H1 (cell line): ENCODE results near the gene BEST2. TPM values are rescaled to one million over a fixed set of nuclear protein-coding genes. Genes with fewer than 3 reads are reported as not detected.

Source experiments
- HDAC2 ChIP-seq, 2 experiments: fragments of 300-600 bp in 1 of 2; sonication (generic) in 1 of 2; IDR thresholded peaks; 2 replicates each; pipeline ENCODE4 v1.6.1; 2011 to 2012; ENCODE audit warnings: low read depth in 2 of 2, low read length in 2 of 2, mild to moderate bottlenecking in 2 of 2, moderate library complexity in 2 of 2, borderline replicate concordance in 1 of 2, inconsistent platforms in 1 of 2
- KDM5A ChIP-seq: fragments of 200-600 bp; IDR thresholded peaks from 2 replicates; pipeline ENCODE4 v1.7.1; 2012; ENCODE audit warnings: mild to moderate bottlenecking, low read length, inconsistent platforms, mixed read lengths
- NRF1 ChIP-seq: IDR thresholded peaks from 2 replicates; pipeline ENCODE4 v1.6.1; 2011; ENCODE audit warnings: mild to moderate bottlenecking, low read depth, low read length, improper control_type of control experiment
- POLR2A ChIP-seq, 2 experiments: IDR thresholded peaks; 1 replicate in 1 of 2; 2 replicates in 1 of 2; pipeline ENCODE4 v1.6.1; 2011; ENCODE audit warnings: low read depth in 2 of 2, low read length in 2 of 2, mild to moderate bottlenecking in 2 of 2; ENCODE audit errors: control extremely low read depth in 1 of 2
- polyA plus RNA-seq, 7 experiments: library from polyadenylated mRNA; depleted of rRNA in 3 of 7; stranded (reverse) in 5 of 7; unstranded in 2 of 7; fragments of >200 nt in 5 of 7; fragments of 200-250 nt in 2 of 7; gene quantifications; 1 replicate in 5 of 7; 2 replicates in 1 of 7; 4 replicates in 1 of 7; pipeline versions ENCODE4 v1.2.1 to v1.2.3, GENCODE V29; 2011 to 2013; ENCODE audit warnings: missing spikeins in 2 of 7, mixed read lengths in 2 of 7
- total RNA-seq: library from RNA; stranded (reverse); fragmentation: NEBNext Ultra II Directional; extraction: Animal tissue kit (Norgen Biotek cat#: 25700); gene quantifications from 2 replicates; pipeline ENCODE4 v1.2.1, GENCODE V29; 2021
- TF ChIP-seq, protein P1 (sequence below): IDR thresholded peaks from 2 replicates; pipeline ENCODE4 v1.6.1; 2011; ENCODE audit warnings: low read length, improper control_type of control experiment
- TF ChIP-seq, protein P2 (sequence below): fragments of 300-600 bp; sonication (generic); IDR thresholded peaks from 2 replicates; pipeline ENCODE4 v1.7.1; 2012; ENCODE audit warnings: low read length, moderate library complexity, mild to moderate bottlenecking, inconsistent platforms; ENCODE audit not compliant: insufficient replicate concordance

Gene BEST2
- total and polyA plus RNA-seq, 2 of the 8 experiments (the other 6 are each of a cell fraction or from before 2014, with no cell fraction given): 4.6 to 7.3 TPM

DNA sequence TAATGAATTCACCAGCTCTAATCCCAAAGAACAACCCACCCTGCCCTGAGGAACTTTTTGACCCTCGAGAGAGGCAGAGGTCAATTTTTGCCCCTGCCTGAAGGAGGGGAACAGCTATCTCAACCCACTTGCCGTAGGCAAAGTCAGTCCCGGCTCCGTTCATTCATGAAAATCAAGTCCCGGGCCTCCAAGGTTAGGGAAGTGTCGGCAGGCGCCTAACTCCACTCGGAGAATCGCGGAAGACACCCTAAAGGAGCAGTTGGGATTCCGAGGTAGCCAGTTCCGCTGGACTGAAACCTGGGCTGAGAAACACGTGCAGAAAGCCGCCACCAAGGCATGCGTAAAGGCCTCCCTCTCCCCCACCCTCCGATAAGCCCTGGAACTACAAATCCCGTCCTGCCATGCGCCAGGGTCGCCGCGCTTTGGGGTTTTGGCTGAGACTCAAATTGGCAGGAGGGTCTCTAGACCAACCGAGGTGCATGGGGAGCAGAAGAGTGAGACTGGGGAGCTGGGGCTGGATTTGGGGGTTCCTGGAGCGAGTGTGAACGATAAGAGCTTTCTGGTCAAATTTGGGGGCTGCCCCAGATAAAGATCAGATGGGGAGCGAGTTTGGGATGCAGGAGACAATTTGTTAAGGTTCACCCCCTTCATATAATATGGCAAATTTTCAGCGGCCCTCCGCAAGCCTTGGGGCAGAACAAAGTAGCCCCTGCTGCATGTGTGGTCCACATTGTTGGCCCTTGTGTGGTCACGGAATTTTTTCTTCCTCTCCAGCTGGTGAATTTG, 27.8 kb upstream of the BEST2 start, which contains the start of gene TNPO2 (continued):
- TF ChIP-seq, protein P1, sequence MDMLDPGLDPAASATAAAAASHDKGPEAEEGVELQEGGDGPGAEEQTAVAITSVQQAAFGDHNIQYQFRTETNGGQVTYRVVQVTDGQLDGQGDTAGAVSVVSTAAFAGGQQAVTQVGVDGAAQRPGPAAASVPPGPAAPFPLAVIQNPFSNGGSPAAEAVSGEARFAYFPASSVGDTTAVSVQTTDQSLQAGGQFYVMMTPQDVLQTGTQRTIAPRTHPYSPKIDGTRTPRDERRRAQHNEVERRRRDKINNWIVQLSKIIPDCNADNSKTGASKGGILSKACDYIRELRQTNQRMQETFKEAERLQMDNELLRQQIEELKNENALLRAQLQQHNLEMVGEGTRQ: peak; percentile 44; the same call in 1 of the 2 replicates
- TF ChIP-seq, protein P2, sequence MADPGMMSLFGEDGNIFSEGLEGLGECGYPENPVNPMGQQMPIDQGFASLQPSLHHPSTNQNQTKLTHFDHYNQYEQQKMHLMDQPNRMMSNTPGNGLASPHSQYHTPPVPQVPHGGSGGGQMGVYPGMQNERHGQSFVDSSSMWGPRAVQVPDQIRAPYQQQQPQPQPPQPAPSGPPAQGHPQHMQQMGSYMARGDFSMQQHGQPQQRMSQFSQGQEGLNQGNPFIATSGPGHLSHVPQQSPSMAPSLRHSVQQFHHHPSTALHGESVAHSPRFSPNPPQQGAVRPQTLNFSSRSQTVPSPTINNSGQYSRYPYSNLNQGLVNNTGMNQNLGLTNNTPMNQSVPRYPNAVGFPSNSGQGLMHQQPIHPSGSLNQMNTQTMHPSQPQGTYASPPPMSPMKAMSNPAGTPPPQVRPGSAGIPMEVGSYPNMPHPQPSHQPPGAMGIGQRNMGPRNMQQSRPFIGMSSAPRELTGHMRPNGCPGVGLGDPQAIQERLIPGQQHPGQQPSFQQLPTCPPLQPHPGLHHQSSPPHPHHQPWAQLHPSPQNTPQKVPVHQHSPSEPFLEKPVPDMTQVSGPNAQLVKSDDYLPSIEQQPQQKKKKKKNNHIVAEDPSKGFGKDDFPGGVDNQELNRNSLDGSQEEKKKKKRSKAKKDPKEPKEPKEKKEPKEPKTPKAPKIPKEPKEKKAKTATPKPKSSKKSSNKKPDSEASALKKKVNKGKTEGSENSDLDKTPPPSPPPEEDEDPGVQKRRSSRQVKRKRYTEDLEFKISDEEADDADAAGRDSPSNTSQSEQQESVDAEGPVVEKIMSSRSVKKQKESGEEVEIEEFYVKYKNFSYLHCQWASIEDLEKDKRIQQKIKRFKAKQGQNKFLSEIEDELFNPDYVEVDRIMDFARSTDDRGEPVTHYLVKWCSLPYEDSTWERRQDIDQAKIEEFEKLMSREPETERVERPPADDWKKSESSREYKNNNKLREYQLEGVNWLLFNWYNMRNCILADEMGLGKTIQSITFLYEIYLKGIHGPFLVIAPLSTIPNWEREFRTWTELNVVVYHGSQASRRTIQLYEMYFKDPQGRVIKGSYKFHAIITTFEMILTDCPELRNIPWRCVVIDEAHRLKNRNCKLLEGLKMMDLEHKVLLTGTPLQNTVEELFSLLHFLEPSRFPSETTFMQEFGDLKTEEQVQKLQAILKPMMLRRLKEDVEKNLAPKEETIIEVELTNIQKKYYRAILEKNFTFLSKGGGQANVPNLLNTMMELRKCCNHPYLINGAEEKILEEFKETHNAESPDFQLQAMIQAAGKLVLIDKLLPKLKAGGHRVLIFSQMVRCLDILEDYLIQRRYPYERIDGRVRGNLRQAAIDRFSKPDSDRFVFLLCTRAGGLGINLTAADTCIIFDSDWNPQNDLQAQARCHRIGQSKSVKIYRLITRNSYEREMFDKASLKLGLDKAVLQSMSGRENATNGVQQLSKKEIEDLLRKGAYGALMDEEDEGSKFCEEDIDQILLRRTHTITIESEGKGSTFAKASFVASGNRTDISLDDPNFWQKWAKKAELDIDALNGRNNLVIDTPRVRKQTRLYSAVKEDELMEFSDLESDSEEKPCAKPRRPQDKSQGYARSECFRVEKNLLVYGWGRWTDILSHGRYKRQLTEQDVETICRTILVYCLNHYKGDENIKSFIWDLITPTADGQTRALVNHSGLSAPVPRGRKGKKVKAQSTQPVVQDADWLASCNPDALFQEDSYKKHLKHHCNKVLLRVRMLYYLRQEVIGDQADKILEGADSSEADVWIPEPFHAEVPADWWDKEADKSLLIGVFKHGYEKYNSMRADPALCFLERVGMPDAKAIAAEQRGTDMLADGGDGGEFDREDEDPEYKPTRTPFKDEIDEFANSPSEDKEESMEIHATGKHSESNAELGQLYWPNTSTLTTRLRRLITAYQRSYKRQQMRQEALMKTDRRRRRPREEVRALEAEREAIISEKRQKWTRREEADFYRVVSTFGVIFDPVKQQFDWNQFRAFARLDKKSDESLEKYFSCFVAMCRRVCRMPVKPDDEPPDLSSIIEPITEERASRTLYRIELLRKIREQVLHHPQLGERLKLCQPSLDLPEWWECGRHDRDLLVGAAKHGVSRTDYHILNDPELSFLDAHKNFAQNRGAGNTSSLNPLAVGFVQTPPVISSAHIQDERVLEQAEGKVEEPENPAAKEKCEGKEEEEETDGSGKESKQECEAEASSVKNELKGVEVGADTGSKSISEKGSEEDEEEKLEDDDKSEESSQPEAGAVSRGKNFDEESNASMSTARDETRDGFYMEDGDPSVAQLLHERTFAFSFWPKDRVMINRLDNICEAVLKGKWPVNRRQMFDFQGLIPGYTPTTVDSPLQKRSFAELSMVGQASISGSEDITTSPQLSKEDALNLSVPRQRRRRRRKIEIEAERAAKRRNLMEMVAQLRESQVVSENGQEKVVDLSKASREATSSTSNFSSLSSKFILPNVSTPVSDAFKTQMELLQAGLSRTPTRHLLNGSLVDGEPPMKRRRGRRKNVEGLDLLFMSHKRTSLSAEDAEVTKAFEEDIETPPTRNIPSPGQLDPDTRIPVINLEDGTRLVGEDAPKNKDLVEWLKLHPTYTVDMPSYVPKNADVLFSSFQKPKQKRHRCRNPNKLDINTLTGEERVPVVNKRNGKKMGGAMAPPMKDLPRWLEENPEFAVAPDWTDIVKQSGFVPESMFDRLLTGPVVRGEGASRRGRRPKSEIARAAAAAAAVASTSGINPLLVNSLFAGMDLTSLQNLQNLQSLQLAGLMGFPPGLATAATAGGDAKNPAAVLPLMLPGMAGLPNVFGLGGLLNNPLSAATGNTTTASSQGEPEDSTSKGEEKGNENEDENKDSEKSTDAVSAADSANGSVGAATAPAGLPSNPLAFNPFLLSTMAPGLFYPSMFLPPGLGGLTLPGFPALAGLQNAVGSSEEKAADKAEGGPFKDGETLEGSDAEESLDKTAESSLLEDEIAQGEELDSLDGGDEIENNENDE: no peak
- TF ChIP-seq NRF1 (peak; percentile 50), KDM5A (peak; percentile 52; the same call in 1 of the 2 replicates), HDAC2 (IDR thresholded peaks at IDR 0.05; ENCODE audit: borderline replicate concordance in 1 of 2, low read depth in 2 of 2, low read length in 2 of 2) (no peak), POLR2A (IDR thresholded peaks at IDR 0.05; ENCODE audit: control extremely low read depth in 1 of 2, low read depth in 2 of 2, low read length in 2 of 2) (peak in 1 of 2 experiments; percentile 73; a peak in 2 of 3 replicates)
